Heart left ventricle (tissue), 13 donors: Measurements from ENCODE around the gene ZPBP.

ENCODE experiments used
- CTCF ChIP-seq, 12 donors: fragments of 200-600 bp; sonication (generic) in 4 of 12; IDR thresholded peaks; one replicate each; pipeline versions ENCODE4 v1.5.0 to v1.8.0; 2018 to 2022; ENCODE audit warnings: antibody characterized with exemption in 12 of 12, mild to moderate bottlenecking in 5 of 12
- POLR2A ChIP-seq, 2 donors: fragments of 450-650 bp; IDR thresholded peaks; one replicate each; pipeline ENCODE4 v1.6.1; 2017; ENCODE audit warnings: antibody characterized with exemption in 2 of 2, mild to moderate bottlenecking in 2 of 2, moderate library complexity in 2 of 2
- donor health status: ischemic (EF 13 %, LVEDD 7.1; RV severe dilation, severe dysfunction).
- donor health status: DM: no; HTN: yes; CAD: no.
- donor health status: DM: no; HTN: no; CAD: no.
- donor health status: ischemic (EF 25% LVEDD 6.9; RV normal size, moderate dysfunction).
- donor health status: ischemic (EF 25% LVEDD 5.7; RV mildly dilated, moderate dysfunction).
- donor health status: ischemic (EF 35%, LVEDD 5.7; RV mildly dilated, moderate dysfunction).
- donor health status: nonischemic (EF 11% LVEDD 7.7; RV severe dilation, severe dysfunction).
- donor health status: DM: yes; HTN: yes; CAD: no.
- donor health status: PGD.
- donor health status: ischemic (EF 29% LVEDD 5.4; RV normal size, mild dysfunction).
- donor health status: nonischemic (EF 23%, LVEDD 6.1; RV moderate dilation, normal function).

- TF ChIP-seq CTCF (IDR thresholded peaks at IDR 0.05), result no peak
- TF ChIP-seq POLR2A (IDR thresholded peaks at IDR 0.05), result no peak
Measured at GRCh38 chr7:49980465-49980864, 112.6 kb downstream of the ZPBP start.
